Gastrocnemius medialis (tissue), 4 donors: ENCODE results near the gene EPAS1. TPM values are rescaled to one million over a fixed set of nuclear protein-coding genes. Genes with fewer than 3 reads are reported as not detected.
A peak's percentile ranks its signal among the peaks of the same experiment; 100 is the strongest.

ENCODE experiments used
- ATAC-seq, 2 donors: fragments of 150-250 bp; one replicate each; pipeline ENCODE4 v1.9.1; 2016
- DNase-seq, 2 donors: peaks; one replicate each; pipeline ENCODE4 v3.0.0-alpha.2; 2019
- H3K27ac ChIP-seq, 4 donors: fragments of 200-600 bp; sonication (generic); 1 replicate in 1 of 4; 2 replicates in 3 of 4; pipeline ENCODE4 v1.5.1; 2016 to 2018; ENCODE audit warnings: mild to moderate bottlenecking in 2 of 4, moderate library complexity in 1 of 4
- H3K27me3 ChIP-seq, 3 donors: fragments of 200-600 bp; sonication (generic) in 2 of 3; 1 replicate in 1 of 3; 2 replicates in 2 of 3; pipeline versions ENCODE4 v1.5.1 to v1.6.0; 2016 to 2019; ENCODE audit warnings: mild to moderate bottlenecking in 1 of 3, moderate library complexity in 1 of 3
- H3K36me3 ChIP-seq, 2 donors: fragments of 200-600 bp; sonication (generic) in 1 of 2; one replicate each; pipeline ENCODE4 v1.5.1; 2017 to 2018
- H3K4me1 ChIP-seq, 2 donors: fragments of 200-600 bp; sonication (generic) in 1 of 2; one replicate each; pipeline ENCODE4 v1.5.1; 2016 to 2017; ENCODE audit warnings: mild to moderate bottlenecking in 2 of 2
- H3K4me3 ChIP-seq, 4 donors: fragments of 200-600 bp; sonication (generic) in 3 of 4; 1 replicate in 1 of 4; 2 replicates in 3 of 4; pipeline ENCODE4 v1.5.1; 2016 to 2019; ENCODE audit warnings: mild to moderate bottlenecking in 2 of 4
- H3K9me3 ChIP-seq, 3 donors: fragments of 200-600 bp; sonication (generic) in 2 of 3; 1 replicate in 1 of 3; 2 replicates in 2 of 3; pipeline ENCODE4 v1.5.1; 2016 to 2019
- POLR2A ChIP-seq, 2 donors: fragments of 450-650 bp; IDR thresholded peaks; one replicate each; pipeline ENCODE4 v1.6.1; 2017; ENCODE audit warnings: antibody characterized with exemption in 2 of 2, mild to moderate bottlenecking in 2 of 2, moderate library complexity in 2 of 2
- in situ Hi-C, 4 donors: fragments of 200-750 bp; cut with MboI; loops; one replicate each; pipeline versions ENCODE4 v1.15.0 to v1.8.0; 2017; ENCODE audit warnings: low sequenced_read_pairs in 4 of 4
- intact Hi-C: fragments of 100-400 bp; cut with DNase I; formaldehyde crosslinking; loops from one replicate; pipeline ENCODE4 v1.15.1; 2023; ENCODE audit warnings: low total_unique reads
- total RNA-seq, 4 donors: library from RNA; depleted of rRNA; stranded (reverse); fragments of >200 nt; gene quantifications; one replicate each; pipeline versions ENCODE4 v1.1.0 to v1.2.3, GENCODE V29; 2016
- TF ChIP-seq, protein P1 (sequence below), 5 experiments: fragments of 450-650 bp in 3 of 5; fragments of 200-600 bp in 2 of 5; sonication (generic) in 2 of 5; IDR thresholded peaks in 4 of 5; conservative IDR thresholded peaks in 1 of 5; 1 replicate in 4 of 5; 2 replicates in 1 of 5; pipeline ENCODE4 v1.5.1; 2016 to 2019; ENCODE audit warnings: antibody characterized with exemption in 5 of 5, mild to moderate bottlenecking in 3 of 5, moderate library complexity in 3 of 5

The EPAS1 gene
- total RNA-seq, 4 donors from 2014 or later = 61.5 to 95.1 (median 90.0) TPM

DNA sequence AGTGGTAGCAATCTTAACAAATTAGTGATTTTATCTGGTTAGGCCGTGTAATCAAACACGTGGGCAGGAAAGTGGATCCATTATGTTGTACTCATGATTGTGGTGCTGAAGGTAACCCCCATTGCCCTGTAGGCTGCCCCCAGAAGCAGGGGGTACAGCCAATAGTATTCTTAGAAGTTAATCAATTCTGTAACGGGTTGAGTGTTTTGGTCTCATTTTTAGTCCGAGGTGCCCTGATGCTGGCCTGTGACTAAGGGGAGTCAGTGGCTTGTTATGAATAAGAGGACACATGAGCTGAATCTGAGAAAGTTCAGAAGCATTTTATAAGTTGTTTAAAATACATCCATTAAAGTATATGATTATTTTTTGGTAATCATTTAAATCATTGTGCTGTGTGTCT, 8.6 kb downstream of the EPAS1 start:
- H3K27me3 ChIP-seq = no peaks in the 10 kb centered on the region
- no peaks in the 10 kb centered on the region for H3K36me3 ChIP-seq
- peaks cover 39 to 66% of the 10 kb centered on the region in 2 donors for H3K4me1 ChIP-seq
- in situ Hi-C loops (no loop called here), intact Hi-C loops (no loop called here)
- no peak for DNase-seq
- no peak overlapping the region for H3K4me3 ChIP-seq
- TF ChIP-seq, protein P1, sequence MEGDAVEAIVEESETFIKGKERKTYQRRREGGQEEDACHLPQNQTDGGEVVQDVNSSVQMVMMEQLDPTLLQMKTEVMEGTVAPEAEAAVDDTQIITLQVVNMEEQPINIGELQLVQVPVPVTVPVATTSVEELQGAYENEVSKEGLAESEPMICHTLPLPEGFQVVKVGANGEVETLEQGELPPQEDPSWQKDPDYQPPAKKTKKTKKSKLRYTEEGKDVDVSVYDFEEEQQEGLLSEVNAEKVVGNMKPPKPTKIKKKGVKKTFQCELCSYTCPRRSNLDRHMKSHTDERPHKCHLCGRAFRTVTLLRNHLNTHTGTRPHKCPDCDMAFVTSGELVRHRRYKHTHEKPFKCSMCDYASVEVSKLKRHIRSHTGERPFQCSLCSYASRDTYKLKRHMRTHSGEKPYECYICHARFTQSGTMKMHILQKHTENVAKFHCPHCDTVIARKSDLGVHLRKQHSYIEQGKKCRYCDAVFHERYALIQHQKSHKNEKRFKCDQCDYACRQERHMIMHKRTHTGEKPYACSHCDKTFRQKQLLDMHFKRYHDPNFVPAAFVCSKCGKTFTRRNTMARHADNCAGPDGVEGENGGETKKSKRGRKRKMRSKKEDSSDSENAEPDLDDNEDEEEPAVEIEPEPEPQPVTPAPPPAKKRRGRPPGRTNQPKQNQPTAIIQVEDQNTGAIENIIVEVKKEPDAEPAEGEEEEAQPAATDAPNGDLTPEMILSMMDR (IDR thresholded peaks at IDR 0.05 in 4 of 5, conservative IDR thresholded peaks at IDR 0.05 in 1 of 5) = no peak
- no peak for TF ChIP-seq POLR2A (IDR thresholded peaks at IDR 0.05)
- H3K9me3 ChIP-seq = no peaks in the 10 kb centered on the region
- H3K27ac ChIP-seq = peak overlapping the region; percentile 61 to 96 (median 72)
- no peak for ATAC-seq

DNA sequence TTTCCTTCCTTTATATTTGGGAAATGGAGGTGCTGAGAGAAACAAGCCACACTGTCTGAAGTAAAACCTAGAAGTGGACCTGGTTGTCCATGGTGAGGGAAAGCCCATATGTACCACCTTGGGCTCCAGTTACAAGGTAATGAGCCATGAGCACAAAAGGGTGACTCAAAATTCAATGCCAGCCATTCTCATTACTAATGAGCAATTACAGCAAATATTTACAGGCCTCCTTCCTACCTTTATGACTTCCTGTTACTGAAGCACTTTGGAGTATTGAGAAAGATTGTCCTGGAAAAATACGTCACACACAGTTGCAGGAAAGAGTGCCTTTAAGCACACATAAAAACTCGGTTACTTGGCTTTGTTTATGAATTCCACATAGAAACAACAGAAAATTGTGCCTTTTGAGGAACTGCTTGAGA, 9.1 kb downstream of the EPAS1 start:
- ATAC-seq = peak; percentile 20 to 34
- in situ Hi-C loops = no loop called here
- intact Hi-C loops = no loop called here
- TF ChIP-seq, protein P1 (IDR thresholded peaks at IDR 0.05 in 4 of 5, conservative IDR thresholded peaks at IDR 0.05 in 1 of 5) = no peak
- no peak for TF ChIP-seq POLR2A (IDR thresholded peaks at IDR 0.05)
- H3K27me3 ChIP-seq = no peaks in the 10 kb centered on the region
- DNase-seq = no peak
- no peaks in the 10 kb centered on the region for H3K9me3 ChIP-seq
- no peaks in the 10 kb centered on the region for H3K36me3 ChIP-seq
- H3K4me1 ChIP-seq = peaks cover 39 to 66% of the 10 kb centered on the region in 2 donors
- H3K27ac ChIP-seq = peak overlapping the region; percentile 61 to 96 (median 72)
- H3K4me3 ChIP-seq = no peak overlapping the region

DNA sequence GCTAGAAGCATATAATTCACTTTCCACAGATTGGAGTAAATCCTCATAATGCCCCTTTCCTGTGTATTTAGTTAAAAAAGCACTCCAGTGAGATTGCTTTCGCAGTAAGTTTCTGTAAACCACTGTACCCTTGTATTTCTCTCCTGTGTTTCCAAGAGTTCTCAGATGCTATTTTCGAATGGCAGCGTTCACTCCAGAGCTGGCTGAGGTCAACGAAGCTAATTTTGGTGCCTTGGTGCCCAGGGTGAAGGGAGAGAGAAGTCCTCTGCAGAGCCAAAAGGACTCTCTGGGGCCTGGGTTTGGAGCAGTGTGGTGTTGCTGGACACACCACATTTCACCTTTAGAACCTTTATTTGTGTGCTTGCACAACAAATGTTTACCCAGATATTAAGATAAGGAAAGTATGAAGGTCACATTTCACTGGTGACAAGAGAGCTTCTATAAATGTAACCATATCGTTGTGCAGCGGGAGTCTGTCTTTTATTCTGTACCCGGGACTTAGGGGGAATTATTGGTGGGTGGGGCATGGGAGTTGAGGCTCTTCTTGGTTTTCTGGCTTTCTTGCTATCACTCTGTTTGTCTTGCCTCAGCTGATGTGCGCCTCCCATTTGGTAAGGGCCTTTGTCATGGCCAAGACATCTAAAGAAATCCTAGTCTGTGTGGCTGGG, 9.9 kb downstream of the EPAS1 start:
- Histone ChIP-seq H3K27me3 (no peaks in the 10 kb centered on the region), H3K4me3 (peak overlapping the region in 1 of 4 donors; percentile 15), H3K36me3 (no peaks in the 10 kb centered on the region), H3K4me1 (peaks cover 46 to 68% of the 10 kb centered on the region in 2 donors), H3K9me3 (no peaks in the 10 kb centered on the region), H3K27ac (peak overlapping the region; percentile 61 to 96 (median 72))
- intact Hi-C loops = no loop called here
- no peak for TF ChIP-seq POLR2A (IDR thresholded peaks at IDR 0.05)
- TF ChIP-seq, protein P1 (IDR thresholded peaks at IDR 0.05 in 4 of 5, conservative IDR thresholded peaks at IDR 0.05 in 1 of 5) = no peak
- peak in 1 of 2 donors; percentile 33 for DNase-seq
- in situ Hi-C loops = no loop called here
- peak; percentile 59 to 84 for ATAC-seq

DNA sequence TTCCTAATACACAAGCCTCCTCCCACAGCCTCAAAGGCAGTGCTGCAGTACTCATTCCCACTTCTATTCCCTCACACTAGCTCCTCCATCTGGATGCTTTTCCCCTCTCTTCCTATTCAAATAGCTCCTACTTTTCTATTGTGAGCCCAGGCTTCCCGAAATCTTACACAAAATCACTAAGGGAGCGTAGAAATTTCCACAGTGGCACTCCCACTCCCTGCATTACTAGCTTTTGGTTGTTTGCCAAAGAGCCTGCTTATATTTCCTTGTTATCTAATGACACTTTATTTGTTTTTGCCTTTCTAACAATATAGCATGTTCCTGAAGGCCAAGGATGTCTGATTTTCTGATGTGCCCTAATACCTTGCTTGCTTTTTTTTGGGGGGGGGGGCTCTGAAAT, 10.9 kb downstream of the EPAS1 start:
- peaks cover 46 to 77% of the 10 kb centered on the region in 2 donors for H3K4me1 ChIP-seq
- H3K27ac ChIP-seq = peak overlapping the region; percentile 61 to 96 (median 72)
- TF ChIP-seq POLR2A (IDR thresholded peaks at IDR 0.05) = no peak
- TF ChIP-seq, protein P1 (IDR thresholded peaks at IDR 0.05 in 4 of 5, conservative IDR thresholded peaks at IDR 0.05 in 1 of 5) = no peak
- H3K9me3 ChIP-seq = no peaks in the 10 kb centered on the region
- ATAC-seq (no peak), DNase-seq (no peak)
- no peaks in the 10 kb centered on the region for H3K27me3 ChIP-seq
- no peak overlapping the region for H3K4me3 ChIP-seq
- no peaks in the 10 kb centered on the region for H3K36me3 ChIP-seq
- in situ Hi-C loops = no loop called here
- intact Hi-C loops = no loop called here
